PC-3 (cell line): ENCODE data around the gene CCDC180. TPM values are rescaled to one million over a fixed set of nuclear protein-coding genes. Genes with fewer than 3 reads are reported as not detected.

Experiments used
- ATAC-seq: fragments of 200-7000 bp; cut with Tn5 transposase; 2 replicates; pipeline ENCODE4 v1.9.1; 2020; ENCODE audit warnings: mild to moderate bottlenecking, moderate library complexity
- BruUV-seq: library from RNA; stranded (reverse); fragments of 400-500 nt; replicated peaks from 2 replicates; lab custom pipeline; 2021; lab: Mats Ljungman, UMichigan
- CTCF ChIA-PET: fragments of 300-600 bp; sonication (Branson Sonifier 250); formaldehyde crosslinking; loops from one replicate; lab custom pipeline; 2022; ENCODE audit warnings: antibody characterized with exemption; lab: Charles Lee
- POLR2A ChIA-PET: fragments of 300-600 bp; sonication (Branson Sonifier 250); formaldehyde crosslinking; loops from one replicate; lab custom pipeline; 2022; ENCODE audit warnings: antibody characterized with exemption; ENCODE audit not compliant: unreplicated experiment; lab: Charles Lee
- DNase-seq: peaks from one replicate; pipeline ENCODE4 v3.0.0-alpha.2; 2015
- H2AFZ ChIP-seq: fragments of 300-600 bp; sonication (generic); 2 replicates; pipeline ENCODE4 v1.6.0; 2016; ENCODE audit warnings: antibody characterized with exemption, low read length
- H3F3A ChIP-seq: fragments of 300-600 bp; sonication (generic); one replicate; pipeline ENCODE4 v1.6.0; 2017; ENCODE audit warnings: antibody characterized with exemption, low read length, control low read depth, mild to moderate bottlenecking; ENCODE audit not compliant: unreplicated experiment
- H3K27ac ChIP-seq: fragments of 300-600 bp; sonication (generic); 2 replicates; pipeline ENCODE4 v1.5.1; 2016; ENCODE audit warnings: mild to moderate bottlenecking, low read length
- H3K27me3 ChIP-seq: fragments of 300-600 bp; sonication (generic); 2 replicates; pipeline ENCODE4 v1.6.1; 2016; ENCODE audit warnings: low read length, mixed read lengths
- H3K36me3 ChIP-seq: fragments of 300-600 bp; sonication (generic); 2 replicates; pipeline ENCODE4 v1.6.1; 2016; ENCODE audit warnings: low read depth, mixed run types, low read length, mixed read lengths
- H3K4me1 ChIP-seq: fragments of 300-600 bp; sonication (generic); 2 replicates; pipeline ENCODE4 v1.5.1; 2016; ENCODE audit warnings: low read length; ENCODE audit not compliant: insufficient read depth
- H3K4me2 ChIP-seq: fragments of 300-600 bp; sonication (generic); 2 replicates; pipeline ENCODE4 v1.6.0; 2016; ENCODE audit warnings: low read length
- H3K4me3 ChIP-seq: fragments of 300-600 bp; sonication (generic); 2 replicates; pipeline ENCODE4 v1.5.1; 2016; ENCODE audit warnings: mild to moderate bottlenecking, low read length, mixed read lengths
- H3K79me2 ChIP-seq: fragments of 300-600 bp; sonication (generic); 2 replicates; pipeline ENCODE4 v1.6.1; 2017; ENCODE audit warnings: low read length, mixed read lengths
- H3K9ac ChIP-seq: fragments of 300-600 bp; sonication (generic); 2 replicates; pipeline ENCODE4 v1.6.0; 2016; ENCODE audit warnings: mild to moderate bottlenecking, low read length
- H3K9me2 ChIP-seq: fragments of 300-600 bp; sonication (generic); replicated peaks from 2 replicates; pipeline ENCODE4 v1.6.1; 2016; ENCODE audit warnings: mixed run types, low read length, mixed read lengths
- H3K9me3 ChIP-seq: fragments of 300-600 bp; sonication (generic); 2 replicates; pipeline ENCODE4 v1.6.1; 2016; ENCODE audit warnings: low read length, mixed read lengths
- H4K20me1 ChIP-seq: fragments of 300-600 bp; sonication (generic); 2 replicates; pipeline ENCODE4 v1.6.1; 2016; ENCODE audit warnings: low read length, mixed read lengths
- EZH2 ChIP-seq: fragments of 300-600 bp; sonication (generic); IDR thresholded peaks from one replicate; pipeline ENCODE4 v1.6.1; 2017; ENCODE audit warnings: antibody characterized with exemption, mild to moderate bottlenecking, low read length; ENCODE audit not compliant: unreplicated experiment
- EZH2phosphoT487 ChIP-seq: fragments of 300-600 bp; sonication (generic); IDR thresholded peaks from 2 replicates; pipeline ENCODE4 v1.6.1; 2018; ENCODE audit warnings: mild to moderate bottlenecking, antibody characterized with exemption, low read length, borderline replicate concordance
- intact Hi-C: fragments of 100-400 bp; cut with micrococcal nuclease; formaldehyde crosslinking; loops from 2 replicates; pipeline ENCODE4 v1.9.0; 2023
- total RNA-seq: library from RNA; depleted of rRNA; stranded (reverse); fragments of >200 nt; gene quantifications from 2 replicates; pipeline ENCODE4 v1.2.3, GENCODE V29; 2014
- TF ChIP-seq, protein P1 (sequence below): fragments of 300-600 bp; sonication (generic); conservative IDR thresholded peaks from 2 replicates; pipeline ENCODE4 v1.5.1; 2017; ENCODE audit warnings: antibody characterized with exemption, low read depth, mild to moderate bottlenecking, low read length

The CCDC180 gene
- total RNA-seq, 1 experiment from 2014 or later: 0.55 TPM

GRCh38 chr9:97348871-97349270, 41.4 kb downstream of the CCDC180 start:
- DNase-seq (no peak), ATAC-seq (no peak)
- H3F3A ChIP-seq: no peaks in the 10 kb centered on the region
- TF ChIP-seq EZH2phosphoT487: no peak
- no peak for TF ChIP-seq EZH2
- TF ChIP-seq, protein P1, sequence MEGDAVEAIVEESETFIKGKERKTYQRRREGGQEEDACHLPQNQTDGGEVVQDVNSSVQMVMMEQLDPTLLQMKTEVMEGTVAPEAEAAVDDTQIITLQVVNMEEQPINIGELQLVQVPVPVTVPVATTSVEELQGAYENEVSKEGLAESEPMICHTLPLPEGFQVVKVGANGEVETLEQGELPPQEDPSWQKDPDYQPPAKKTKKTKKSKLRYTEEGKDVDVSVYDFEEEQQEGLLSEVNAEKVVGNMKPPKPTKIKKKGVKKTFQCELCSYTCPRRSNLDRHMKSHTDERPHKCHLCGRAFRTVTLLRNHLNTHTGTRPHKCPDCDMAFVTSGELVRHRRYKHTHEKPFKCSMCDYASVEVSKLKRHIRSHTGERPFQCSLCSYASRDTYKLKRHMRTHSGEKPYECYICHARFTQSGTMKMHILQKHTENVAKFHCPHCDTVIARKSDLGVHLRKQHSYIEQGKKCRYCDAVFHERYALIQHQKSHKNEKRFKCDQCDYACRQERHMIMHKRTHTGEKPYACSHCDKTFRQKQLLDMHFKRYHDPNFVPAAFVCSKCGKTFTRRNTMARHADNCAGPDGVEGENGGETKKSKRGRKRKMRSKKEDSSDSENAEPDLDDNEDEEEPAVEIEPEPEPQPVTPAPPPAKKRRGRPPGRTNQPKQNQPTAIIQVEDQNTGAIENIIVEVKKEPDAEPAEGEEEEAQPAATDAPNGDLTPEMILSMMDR: no peak
- ChIA-PET CTCF (no interaction called here), POLR2A (no interaction called here)
- H3K9ac ChIP-seq: no peak overlapping the region
- H3K36me3 ChIP-seq: no peaks in the 10 kb centered on the region
- H3K79me2 ChIP-seq: no peaks in the 10 kb centered on the region
- H2AFZ ChIP-seq: no peak overlapping the region
- H3K27me3 ChIP-seq: no peaks in the 10 kb centered on the region
- no peak overlapping the region for H3K4me2 ChIP-seq
- no peaks in the 10 kb centered on the region for H3K9me3 ChIP-seq
- intact Hi-C loops: no loop called here
- no peaks in the 10 kb centered on the region for H3K9me2 ChIP-seq
- no TSS peak for BruUV-seq
- no peaks in the 10 kb centered on the region for H4K20me1 ChIP-seq
- no peak overlapping the region for H3K4me3 ChIP-seq
- H3K27ac ChIP-seq: no peak overlapping the region
- H3K4me1 ChIP-seq: no peaks in the 10 kb centered on the region

DNA sequence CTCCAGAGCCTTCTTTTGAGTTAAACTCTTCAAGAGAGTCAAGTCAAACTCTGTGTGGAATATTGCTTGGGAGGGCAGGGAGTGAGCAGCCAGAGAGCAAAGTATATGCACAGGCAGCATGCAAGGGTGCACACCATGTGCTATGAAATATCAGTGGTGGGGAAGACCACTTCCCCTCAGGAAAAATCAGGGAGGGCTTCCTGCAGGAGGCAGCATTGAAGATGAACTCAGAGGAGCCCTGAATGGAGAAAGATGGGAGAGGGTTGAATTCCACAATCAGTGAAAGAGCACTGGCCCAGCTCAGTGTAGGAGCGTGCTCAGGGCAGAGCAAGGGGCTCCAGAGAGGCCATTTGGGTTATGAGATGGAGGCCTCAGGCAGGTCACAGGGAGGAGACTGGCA, 41.9 kb downstream of the CCDC180 start:
- Histone ChIP-seq H3K9me2 (no peaks in the 10 kb centered on the region), H3K4me1 (no peaks in the 10 kb centered on the region), H3K4me3 (no peak overlapping the region), H4K20me1 (no peaks in the 10 kb centered on the region), H3K9ac (no peak overlapping the region), H3K9me3 (no peaks in the 10 kb centered on the region), H3K27me3 (no peaks in the 10 kb centered on the region), H2AFZ (no peak overlapping the region), H3F3A (no peaks in the 10 kb centered on the region), H3K27ac (no peak overlapping the region), H3K36me3 (no peaks in the 10 kb centered on the region), H3K79me2 (no peaks in the 10 kb centered on the region), H3K4me2 (no peak overlapping the region)
- DNase-seq (no peak), ATAC-seq (no peak)
- ChIA-PET POLR2A (no interaction called here), CTCF (no interaction called here)
- intact Hi-C loops: no loop called here
- no TSS peak for BruUV-seq
- TF ChIP-seq EZH2: no peak
- TF ChIP-seq EZH2phosphoT487: no peak
- TF ChIP-seq, protein P1: no peak

DNA sequence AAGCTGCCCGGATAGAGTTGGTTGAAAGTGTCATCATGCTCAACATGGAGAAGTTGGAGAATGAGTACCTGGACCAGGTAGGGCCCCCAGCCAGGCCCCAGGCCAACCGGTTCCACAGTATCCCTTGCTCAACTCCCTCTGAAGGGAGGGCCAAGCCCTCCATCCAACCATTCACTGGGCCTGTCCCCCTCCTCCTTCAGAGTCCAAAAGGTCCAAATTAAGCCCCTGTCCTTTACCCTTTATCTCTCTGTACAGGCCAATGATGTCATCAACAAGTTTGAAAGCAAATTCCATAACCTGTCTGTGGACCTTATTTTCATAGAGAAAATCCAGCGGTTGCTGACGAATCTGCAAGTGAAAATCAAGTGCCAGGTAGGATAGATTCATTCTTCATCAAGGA, 47.2 kb downstream of the CCDC180 start:
- H3K79me2 ChIP-seq: no peaks in the 10 kb centered on the region
- ATAC-seq (no peak), DNase-seq (no peak)
- no peaks in the 10 kb centered on the region for H3K27me3 ChIP-seq
- no TSS peak for BruUV-seq
- no peak overlapping the region for H3K27ac ChIP-seq
- CTCF ChIA-PET: no interaction called here
- no peak overlapping the region for H2AFZ ChIP-seq
- TF ChIP-seq EZH2: no peak
- TF ChIP-seq, protein P1: no peak
- no peak for TF ChIP-seq EZH2phosphoT487
- no peaks in the 10 kb centered on the region for H3F3A ChIP-seq
- H3K36me3 ChIP-seq: no peaks in the 10 kb centered on the region
- no peaks in the 10 kb centered on the region for H3K4me1 ChIP-seq
- intact Hi-C loops: no loop called here
- no peaks in the 10 kb centered on the region for H3K9me2 ChIP-seq
- H3K4me2 ChIP-seq: no peak overlapping the region
- H4K20me1 ChIP-seq: no peaks in the 10 kb centered on the region
- no peak overlapping the region for H3K4me3 ChIP-seq
- no peak overlapping the region for H3K9ac ChIP-seq
- H3K9me3 ChIP-seq: no peaks in the 10 kb centered on the region
- POLR2A ChIA-PET: no interaction called here
